Astrocyte (in vitro differentiated cells and primary cell): ENCODE results near the gene CCSER1. TPM values are rescaled to one million over a fixed set of nuclear protein-coding genes. Genes with fewer than 3 reads are reported as not detected.

Source experiments
- DNase-seq: peaks from one replicate; pipeline ENCODE4 v3.0.0-alpha.2; 2010; ENCODE audit warnings: low read depth
- FAIRE-seq: peaks from 2 replicates; lab custom pipeline; 2011; peaks lifted over from hg19 to GRCh38; lab: Jason Lieb, UNC
- H2AFZ ChIP-seq: 2 replicates; pipeline ENCODE4 v1.6.0; 2012; ENCODE audit warnings: low read depth, low read length, inconsistent platforms
- H3K27ac ChIP-seq: 2 replicates; pipeline ENCODE4 v1.5.1; 2011; ENCODE audit warnings: low read depth, low read length, inconsistent platforms
- H3K27me3 ChIP-seq: 2 replicates; pipeline ENCODE4 v1.6.0; 2011; ENCODE audit warnings: low read length, inconsistent platforms; ENCODE audit not compliant: insufficient read depth
- H3K36me3 ChIP-seq: 2 replicates; pipeline ENCODE4 v1.5.1; 2011; ENCODE audit warnings: low read length, inconsistent platforms; ENCODE audit not compliant: insufficient read depth
- H3K4me1 ChIP-seq: 2 replicates; pipeline ENCODE4 v1.5.1; 2011; ENCODE audit warnings: low read length, inconsistent platforms; ENCODE audit not compliant: insufficient read depth
- H3K4me2 ChIP-seq: 2 replicates; pipeline ENCODE4 v1.6.0; 2012; ENCODE audit warnings: low read length, inconsistent platforms
- H3K4me3 ChIP-seq: 2 replicates; pipeline ENCODE4 v1.5.1; 2011; ENCODE audit warnings: low read depth, mild to moderate bottlenecking, low read length, inconsistent platforms; ENCODE audit not compliant: insufficient read depth
- H3K79me2 ChIP-seq: 2 replicates; pipeline ENCODE4 v1.6.0; 2012; ENCODE audit warnings: mild to moderate bottlenecking, low read length, inconsistent platforms; ENCODE audit not compliant: insufficient read depth
- H3K9ac ChIP-seq: 2 replicates; pipeline ENCODE4 v1.6.0; 2012; ENCODE audit warnings: mild to moderate bottlenecking, low read length, inconsistent platforms
- H3K9me3 ChIP-seq: 2 replicates; pipeline ENCODE4 v1.5.1; 2012; ENCODE audit warnings: low read depth, mild to moderate bottlenecking, low read length, inconsistent platforms; ENCODE audit not compliant: insufficient read depth
- H4K20me1 ChIP-seq: 2 replicates; pipeline ENCODE4 v1.6.0; 2012; ENCODE audit warnings: low read length, inconsistent platforms; ENCODE audit not compliant: insufficient read depth
- H3K27ac Mint-ChIP-seq: one replicate; pipeline ENCODE4 v1.8.0; 2021; ENCODE audit warnings: mild to moderate bottlenecking, mixed read lengths; ENCODE audit not compliant: unreplicated experiment
- H3K27me3 Mint-ChIP-seq: one replicate; pipeline ENCODE4 v1.8.0; 2021; ENCODE audit warnings: low read depth, mixed read lengths; ENCODE audit not compliant: unreplicated experiment
- H3K36me3 Mint-ChIP-seq: one replicate; pipeline ENCODE4 v1.8.0; 2021; ENCODE audit warnings: low read depth, mixed read lengths; ENCODE audit not compliant: unreplicated experiment
- H3K4me1 Mint-ChIP-seq: one replicate; pipeline ENCODE4 v1.8.0; 2021; ENCODE audit warnings: low read depth, mixed read lengths; ENCODE audit not compliant: unreplicated experiment
- H3K4me3 Mint-ChIP-seq: one replicate; pipeline ENCODE4 v1.8.0; 2021; ENCODE audit warnings: mild to moderate bottlenecking, moderate library complexity, mixed read lengths; ENCODE audit not compliant: unreplicated experiment
- H3K9me3 Mint-ChIP-seq: one replicate; pipeline ENCODE4 v1.8.0; 2021; ENCODE audit warnings: mild to moderate bottlenecking, mixed read lengths; ENCODE audit not compliant: unreplicated experiment
- CTCF ChIP-seq: IDR thresholded peaks from 2 replicates; pipeline ENCODE4 v1.5.1; 2011; ENCODE audit warnings: low read depth, mild to moderate bottlenecking, inconsistent platforms, low read length, moderate library complexity; ENCODE audit not compliant: insufficient read depth
- EZH2 ChIP-seq: IDR thresholded peaks from 2 replicates; pipeline ENCODE4 v1.6.1; 2012; ENCODE audit warnings: mild to moderate bottlenecking, low read length, inconsistent platforms; ENCODE audit not compliant: insufficient read depth
- total RNA-seq: library from RNA; stranded (reverse); gene quantifications from 2 replicates; pipeline ENCODE4 v1.2.1, GENCODE V29; 2021

The CCSER1 gene
- total RNA-seq, 1 donor from 2014 or later, result 2.2 TPM

- Histone ChIP-seq H3K9ac (no peak overlapping the region), H3K36me3 (no peaks in the 10 kb centered on the region), H3K9me3 (no peaks in the 10 kb centered on the region), H3K4me2 (no peak overlapping the region), H3K4me1 (no peaks in the 10 kb centered on the region), H3K27ac (no peak overlapping the region), H3K79me2 (no peaks in the 10 kb centered on the region), H3K4me3 (no peak overlapping the region), H4K20me1 (no peaks in the 10 kb centered on the region), H3K27me3 (no peaks in the 10 kb centered on the region), H2AFZ (no peak overlapping the region)
- DNase-seq (no peak), FAIRE-seq (no peak)
- Mint-ChIP-seq H3K4me1 (no peaks in the 10 kb centered on the region), H3K36me3 (no peaks in the 10 kb centered on the region), H3K27me3 (no peaks in the 10 kb centered on the region), H3K9me3 (no peaks in the 10 kb centered on the region), H3K27ac (no peak overlapping the region), H3K4me3 (no peak overlapping the region)
- TF ChIP-seq EZH2 (no peak), CTCF (no peak)
These were observed 850.5 kb downstream of the CCSER1 start for GRCh38 chr4:90977726-90978125.

GRCh38 chr4:90979556-90979955 lies 852.4 kb downstream of the CCSER1 start:
- Mint-ChIP-seq H3K27ac (no peak overlapping the region), H3K27me3 (no peaks in the 10 kb centered on the region), H3K36me3 (no peaks in the 10 kb centered on the region), H3K4me1 (no peaks in the 10 kb centered on the region), H3K4me3 (no peak overlapping the region), H3K9me3 (no peaks in the 10 kb centered on the region)
- no peak for DNase-seq
- no peaks in the 10 kb centered on the region for H3K4me1 ChIP-seq
- H3K9me3 ChIP-seq, result no peaks in the 10 kb centered on the region
- no peak for FAIRE-seq
- H3K27me3 ChIP-seq, result no peaks in the 10 kb centered on the region
- H3K36me3 ChIP-seq, result no peaks in the 10 kb centered on the region
- H3K9ac ChIP-seq, result no peak overlapping the region
- H4K20me1 ChIP-seq, result no peaks in the 10 kb centered on the region
- H2AFZ ChIP-seq, result no peak overlapping the region
- H3K4me3 ChIP-seq, result no peak overlapping the region
- no peaks in the 10 kb centered on the region for H3K79me2 ChIP-seq
- no peak overlapping the region for H3K27ac ChIP-seq
- no peak overlapping the region for H3K4me2 ChIP-seq
- TF ChIP-seq EZH2 (no peak), CTCF (no peak)

GRCh38 chr4:90982813-90983212 lies 855.6 kb downstream of the CCSER1 start:
- DNase-seq (no peak), FAIRE-seq (no peak)
- Histone ChIP-seq H3K79me2 (no peaks in the 10 kb centered on the region), H3K9ac (no peak overlapping the region), H3K27ac (no peak overlapping the region), H4K20me1 (no peaks in the 10 kb centered on the region), H3K4me3 (no peak overlapping the region), H3K9me3 (no peaks in the 10 kb centered on the region), H2AFZ (no peak overlapping the region), H3K4me2 (no peak overlapping the region), H3K36me3 (no peaks in the 10 kb centered on the region), H3K27me3 (no peaks in the 10 kb centered on the region), H3K4me1 (no peaks in the 10 kb centered on the region)
- no peak for TF ChIP-seq CTCF
- TF ChIP-seq EZH2, result no peak
- Mint-ChIP-seq H3K27me3 (no peaks in the 10 kb centered on the region), H3K4me3 (no peak overlapping the region), H3K36me3 (no peaks in the 10 kb centered on the region), H3K4me1 (no peaks in the 10 kb centered on the region), H3K27ac (no peak overlapping the region), H3K9me3 (no peaks in the 10 kb centered on the region)
